GM12875 (cell line): ENCODE results near the gene PLCL2.
"Not testable (repeated sequence)": the region's sequence is repeated elsewhere in the genome, so short reads cannot be mapped to it uniquely, and the experiment has no call there.

Experiments used
- H3K4me3 ChIP-seq: one replicate; pipeline ENCODE4 v1.5.1; 2011; ENCODE audit warnings: low read depth, low read length, control low read depth
- TF ChIP-seq, protein P1 (sequence below): IDR thresholded peaks from 2 replicates; pipeline ENCODE4 v1.5.1; 2011; ENCODE audit warnings: low read depth, mild to moderate bottlenecking, control low read depth, inconsistent platforms, low read length, moderate library complexity, borderline replicate concordance; ENCODE audit not compliant: insufficient read depth

The PLCL2 gene

GRCh38 chr3:16940769-16941700 lies 56.3 kb downstream of the PLCL2 start:
- TF ChIP-seq, protein P1, sequence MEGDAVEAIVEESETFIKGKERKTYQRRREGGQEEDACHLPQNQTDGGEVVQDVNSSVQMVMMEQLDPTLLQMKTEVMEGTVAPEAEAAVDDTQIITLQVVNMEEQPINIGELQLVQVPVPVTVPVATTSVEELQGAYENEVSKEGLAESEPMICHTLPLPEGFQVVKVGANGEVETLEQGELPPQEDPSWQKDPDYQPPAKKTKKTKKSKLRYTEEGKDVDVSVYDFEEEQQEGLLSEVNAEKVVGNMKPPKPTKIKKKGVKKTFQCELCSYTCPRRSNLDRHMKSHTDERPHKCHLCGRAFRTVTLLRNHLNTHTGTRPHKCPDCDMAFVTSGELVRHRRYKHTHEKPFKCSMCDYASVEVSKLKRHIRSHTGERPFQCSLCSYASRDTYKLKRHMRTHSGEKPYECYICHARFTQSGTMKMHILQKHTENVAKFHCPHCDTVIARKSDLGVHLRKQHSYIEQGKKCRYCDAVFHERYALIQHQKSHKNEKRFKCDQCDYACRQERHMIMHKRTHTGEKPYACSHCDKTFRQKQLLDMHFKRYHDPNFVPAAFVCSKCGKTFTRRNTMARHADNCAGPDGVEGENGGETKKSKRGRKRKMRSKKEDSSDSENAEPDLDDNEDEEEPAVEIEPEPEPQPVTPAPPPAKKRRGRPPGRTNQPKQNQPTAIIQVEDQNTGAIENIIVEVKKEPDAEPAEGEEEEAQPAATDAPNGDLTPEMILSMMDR: no peak
- no peak overlapping the region for H3K4me3 ChIP-seq

DNA sequence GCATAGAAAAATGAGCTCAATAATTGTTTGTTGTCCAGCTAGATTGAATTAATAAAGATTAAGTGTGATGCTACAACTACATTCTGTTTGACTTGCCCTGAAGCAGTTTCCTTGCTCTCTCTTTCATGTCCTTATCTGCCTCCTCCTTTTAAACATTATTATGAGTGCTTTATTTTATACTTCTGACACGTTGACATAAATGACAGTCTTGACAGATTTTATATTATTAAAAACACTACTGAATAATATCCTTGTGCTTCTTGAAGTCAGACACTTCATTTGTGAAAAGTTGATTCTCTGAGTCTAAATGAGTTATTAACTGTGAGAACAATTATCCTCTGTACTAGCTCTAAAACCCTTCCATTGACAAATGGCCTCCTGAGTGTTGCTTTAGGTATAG lies 58.2 kb downstream of the PLCL2 start:
- TF ChIP-seq, protein P1: no peak
- no peak overlapping the region for H3K4me3 ChIP-seq

DNA sequence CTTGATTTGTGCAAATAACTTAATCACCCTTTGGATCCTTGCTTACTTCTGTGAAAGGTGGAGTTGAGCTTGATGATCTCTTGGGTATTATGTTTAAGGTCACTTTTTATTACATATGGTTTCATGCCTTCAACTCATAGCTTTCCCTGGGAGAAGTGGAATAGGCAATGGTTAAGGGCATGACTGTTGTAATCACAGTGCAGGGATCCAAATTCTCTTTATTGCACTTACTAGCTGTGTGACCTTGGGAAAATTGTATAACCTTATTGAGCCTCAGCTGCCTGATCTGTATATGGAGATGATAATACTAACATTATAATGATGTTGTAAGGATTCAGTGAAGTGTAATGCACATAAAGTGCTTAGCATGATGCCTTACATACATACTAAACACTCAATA lies 59.1 kb downstream of the PLCL2 start:
- H3K4me3 ChIP-seq: no peak overlapping the region
- TF ChIP-seq, protein P1: no peak

DNA sequence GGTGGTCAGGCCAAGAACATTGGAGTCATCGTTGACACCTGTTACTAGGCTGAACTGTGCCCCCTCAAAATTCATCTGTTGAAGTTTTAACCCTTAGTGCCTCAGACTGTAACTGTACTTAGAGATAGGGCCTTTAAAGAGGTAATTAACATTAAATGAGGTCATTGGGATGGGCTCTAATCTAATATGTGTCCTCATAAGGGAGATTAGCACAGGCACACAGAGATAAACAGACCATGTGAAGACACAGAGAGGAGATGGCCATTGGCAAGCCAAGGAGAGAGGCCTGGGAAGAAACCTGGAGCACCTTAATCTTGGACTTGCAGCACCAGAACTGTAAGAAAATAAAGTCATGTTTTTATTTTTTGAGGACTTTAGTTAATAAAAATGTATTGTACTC lies 59.6 kb downstream of the PLCL2 start:
- H3K4me3 ChIP-seq: no peak overlapping the region
- TF ChIP-seq, protein P1: no peak

DNA sequence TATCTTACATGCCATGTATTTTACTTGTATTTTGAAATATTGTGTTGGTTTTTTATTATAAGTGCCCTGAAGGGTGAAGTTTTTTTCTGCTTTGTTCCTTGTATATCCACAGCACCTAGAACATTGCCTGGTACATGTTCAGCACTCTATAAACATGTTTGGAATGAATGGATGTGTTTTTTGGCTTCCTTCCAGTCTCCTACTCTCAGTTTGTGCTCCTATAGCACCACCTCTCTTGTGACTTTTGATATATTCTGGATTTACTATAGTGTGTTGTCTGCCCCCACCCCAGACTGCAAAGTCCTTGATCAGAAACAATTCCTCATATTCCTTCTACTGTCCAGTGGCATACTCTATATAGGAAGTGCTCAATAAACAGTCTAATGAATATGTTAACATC lies 60.6 kb downstream of the PLCL2 start:
- H3K4me3 ChIP-seq: no peak overlapping the region
- TF ChIP-seq, protein P1: no peak

- H3K4me3 ChIP-seq: no peak overlapping the region
- TF ChIP-seq, protein P1: no peak
These were observed 65.5 kb downstream of the PLCL2 start for GRCh38 chr3:16950282-16950681.

DNA sequence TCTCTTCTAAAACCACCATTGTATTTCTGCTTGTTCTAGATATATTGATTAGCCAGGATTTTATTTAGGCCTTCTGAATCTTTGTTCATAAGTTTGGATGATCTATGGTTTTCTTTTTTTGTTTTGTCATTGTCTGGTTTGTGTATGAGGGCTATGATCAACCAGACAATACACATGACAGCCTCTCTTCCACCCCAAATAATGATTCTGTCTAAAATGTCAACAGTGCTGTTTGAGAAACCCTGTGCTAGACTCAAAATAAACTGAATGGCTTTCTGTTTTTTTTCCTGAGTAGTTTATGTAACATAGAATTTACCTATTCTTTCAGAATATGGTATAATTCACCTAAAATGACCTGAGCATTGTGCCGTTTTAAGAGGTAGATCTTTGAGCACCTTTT lies 66.1 kb downstream of the PLCL2 start:
- TF ChIP-seq, protein P1: no peak
- no peak overlapping the region for H3K4me3 ChIP-seq

GRCh38 chr3:16957852-16958251 lies 73.1 kb downstream of the PLCL2 start:
- not testable (repeated sequence) for H3K4me3 ChIP-seq
